HPDE6-E6E7 (cell line): ENCODE data around the gene DKK2.

ENCODE experiments used
- DNase-seq: peaks from one replicate; pipeline ENCODE4 v3.0.0; 2011; ENCODE audit warnings: missing footprints; ENCODE audit errors: extremely low spot score

DKK2 gene

GRCh38 chr4:107035819-107036583 lies at the start of gene DKK2:
Gene DKK2 (minus strand): TSS chr4:107036313. CDS start chr4:107035591, 722 bp downstream.
- DNase-seq = no peak

GRCh38 chr4:107077192-107077591 lies 41.1 kb upstream of the DKK2 start:
- no peak for DNase-seq

GRCh38 chr4:107072836-107073736 lies 37.0 kb upstream of the DKK2 start:
- no peak for DNase-seq

GRCh38 chr4:107071108-107071507 lies 35.0 kb upstream of the DKK2 start:
- no peak for DNase-seq

GRCh38 chr4:107069049-107069448 lies 32.9 kb upstream of the DKK2 start:
- DNase-seq = no peak

- DNase-seq = no peak
Measured at GRCh38 chr4:107068116-107068515, 32.0 kb upstream of the DKK2 start.

GRCh38 chr4:107066621-107067020 lies 30.5 kb upstream of the DKK2 start:
- no peak for DNase-seq

GRCh38 chr4:107065201-107065600 lies 29.1 kb upstream of the DKK2 start:
- no peak for DNase-seq

GRCh38 chr4:107060388-107060787 lies 24.3 kb upstream of the DKK2 start:
- no peak for DNase-seq

- DNase-seq = no peak
Measured at GRCh38 chr4:107058828-107059227, 22.7 kb upstream of the DKK2 start.

- DNase-seq = no peak
Measured at GRCh38 chr4:107050525-107051135, 14.5 kb upstream of the DKK2 start.

GRCh38 chr4:107046261-107046660 lies 10.1 kb upstream of the DKK2 start:
- no peak for DNase-seq

- no peak for DNase-seq
Measured at GRCh38 chr4:107044170-107044569, 8.1 kb upstream of the DKK2 start.

- no peak for DNase-seq
Measured at GRCh38 chr4:107037199-107037584, 1.1 kb upstream of the DKK2 start.

GRCh38 chr4:107036584-107037198 lies 578 bp upstream of the DKK2 start:
- DNase-seq = no peak

- DNase-seq = no peak
Measured at GRCh38 chr4:107034996-107035818, 906 bp downstream of the DKK2 start.

- no peak for DNase-seq
Measured at GRCh38 chr4:107034091-107034995, 1.8 kb downstream of the DKK2 start.

GRCh38 chr4:107027379-107027778 lies 8.7 kb downstream of the DKK2 start:
- no peak for DNase-seq

GRCh38 chr4:107018344-107018735 lies 17.8 kb downstream of the DKK2 start:
- DNase-seq = no peak
